ENCODE measurements around the gene GRM7. TPM values are rescaled to one million over a fixed set of nuclear protein-coding genes. Genes with fewer than 3 reads are reported as not detected.

The GRM7 gene
- total and polyA plus RNA-seq, 2 experiments from 2014 or later: 0.40 TPM; not detected in 1

DNA sequence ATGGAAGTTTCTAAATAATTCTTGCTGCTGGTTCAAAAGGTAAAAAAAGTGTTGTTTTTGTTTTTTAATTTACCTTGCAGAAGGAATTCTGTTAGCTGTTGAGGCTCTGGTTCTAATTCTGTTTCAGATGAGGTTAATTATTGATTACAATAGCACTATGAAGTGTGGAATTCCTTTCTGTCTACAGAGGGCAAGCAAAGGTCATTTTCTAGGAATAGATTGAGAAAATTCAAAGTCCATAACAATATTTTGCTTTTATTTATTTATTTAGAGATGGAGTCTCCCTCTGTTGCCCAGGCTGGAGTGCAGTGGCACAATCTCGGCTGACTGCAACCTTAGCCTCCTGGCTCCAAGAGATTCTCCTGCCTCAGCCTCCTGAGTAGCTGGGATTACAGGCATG, 789.6 kb downstream of the GRM7 start:
- peaks cover 4% of the 10 kb centered on the region for H3K27me3 Mint-ChIP-seq (ENCODE audit: insufficient read depth, low read depth, poor library complexity)
- DNase-seq (ENCODE audit: low spot score) (no peak), ATAC-seq (no peak)
- peaks cover 7% of the 10 kb centered on the region; the same call in 2 of the 3 replicates for H3K36me3 Mint-ChIP-seq (ENCODE audit: low read depth)
- Histone ChIP-seq H3K4me3 (no peak overlapping the region), H3K27me3 (ENCODE audit: insufficient read depth) (no peaks in the 10 kb centered on the region), H2AFZ (no peak overlapping the region), H3K9me2 (ENCODE audit: insufficient read depth) (peaks cover 12% of the 10 kb centered on the region; the same call in 1 of the 2 replicates), H3K4me2 (no peak overlapping the region), H3K79me2 (replicated peaks; ENCODE audit: insufficient read depth) (no peaks in the 10 kb centered on the region), H3F3A (replicated peaks; ENCODE audit: low read depth) (no peaks in the 10 kb centered on the region), H4K20me1 (replicated peaks; ENCODE audit: insufficient read depth) (no peaks in the 10 kb centered on the region), H3K36me3 (ENCODE audit: insufficient read depth) (no peaks in the 10 kb centered on the region), H3K27ac (ENCODE audit: low read depth) (no peak overlapping the region), H3K4me1 (ENCODE audit: insufficient read depth) (peaks cover 12% of the 10 kb centered on the region)
- H3K4me1 Mint-ChIP-seq: peaks cover 8% of the 10 kb centered on the region
- H3K27ac Mint-ChIP-seq: no peak overlapping the region
- H3K4me3 Mint-ChIP-seq: no peak overlapping the region
- H3K9me3 Mint-ChIP-seq: peaks cover 14% of the 10 kb centered on the region
- TF ChIP-seq, protein P1, sequence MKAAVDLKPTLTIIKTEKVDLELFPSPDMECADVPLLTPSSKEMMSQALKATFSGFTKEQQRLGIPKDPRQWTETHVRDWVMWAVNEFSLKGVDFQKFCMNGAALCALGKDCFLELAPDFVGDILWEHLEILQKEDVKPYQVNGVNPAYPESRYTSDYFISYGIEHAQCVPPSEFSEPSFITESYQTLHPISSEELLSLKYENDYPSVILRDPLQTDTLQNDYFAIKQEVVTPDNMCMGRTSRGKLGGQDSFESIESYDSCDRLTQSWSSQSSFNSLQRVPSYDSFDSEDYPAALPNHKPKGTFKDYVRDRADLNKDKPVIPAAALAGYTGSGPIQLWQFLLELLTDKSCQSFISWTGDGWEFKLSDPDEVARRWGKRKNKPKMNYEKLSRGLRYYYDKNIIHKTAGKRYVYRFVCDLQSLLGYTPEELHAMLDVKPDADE (IDR thresholded peaks at IDR 0.05): no peak
- TF ChIP-seq POLR2AphosphoS5 (IDR thresholded peaks at IDR 0.05; ENCODE audit: low read depth) (no peak), STAT1 (IDR thresholded peaks at IDR 0.05; ENCODE audit: unreplicated experiment) (no peak), EZH2 (IDR thresholded peaks at IDR 0.05; ENCODE audit: low read depth, unreplicated experiment) (no peak), ZNF331 (CRISPR knock-in tag; IDR thresholded peaks at IDR 0.05; ENCODE audit: low read depth) (no peak), CREB1 (CRISPR knock-in tag; IDR thresholded peaks at IDR 0.05; ENCODE audit: low read depth) (no peak), ZNF114 (CRISPR knock-in tag; IDR thresholded peaks at IDR 0.05) (no peak)
- TF ChIP-seq, protein P2, sequence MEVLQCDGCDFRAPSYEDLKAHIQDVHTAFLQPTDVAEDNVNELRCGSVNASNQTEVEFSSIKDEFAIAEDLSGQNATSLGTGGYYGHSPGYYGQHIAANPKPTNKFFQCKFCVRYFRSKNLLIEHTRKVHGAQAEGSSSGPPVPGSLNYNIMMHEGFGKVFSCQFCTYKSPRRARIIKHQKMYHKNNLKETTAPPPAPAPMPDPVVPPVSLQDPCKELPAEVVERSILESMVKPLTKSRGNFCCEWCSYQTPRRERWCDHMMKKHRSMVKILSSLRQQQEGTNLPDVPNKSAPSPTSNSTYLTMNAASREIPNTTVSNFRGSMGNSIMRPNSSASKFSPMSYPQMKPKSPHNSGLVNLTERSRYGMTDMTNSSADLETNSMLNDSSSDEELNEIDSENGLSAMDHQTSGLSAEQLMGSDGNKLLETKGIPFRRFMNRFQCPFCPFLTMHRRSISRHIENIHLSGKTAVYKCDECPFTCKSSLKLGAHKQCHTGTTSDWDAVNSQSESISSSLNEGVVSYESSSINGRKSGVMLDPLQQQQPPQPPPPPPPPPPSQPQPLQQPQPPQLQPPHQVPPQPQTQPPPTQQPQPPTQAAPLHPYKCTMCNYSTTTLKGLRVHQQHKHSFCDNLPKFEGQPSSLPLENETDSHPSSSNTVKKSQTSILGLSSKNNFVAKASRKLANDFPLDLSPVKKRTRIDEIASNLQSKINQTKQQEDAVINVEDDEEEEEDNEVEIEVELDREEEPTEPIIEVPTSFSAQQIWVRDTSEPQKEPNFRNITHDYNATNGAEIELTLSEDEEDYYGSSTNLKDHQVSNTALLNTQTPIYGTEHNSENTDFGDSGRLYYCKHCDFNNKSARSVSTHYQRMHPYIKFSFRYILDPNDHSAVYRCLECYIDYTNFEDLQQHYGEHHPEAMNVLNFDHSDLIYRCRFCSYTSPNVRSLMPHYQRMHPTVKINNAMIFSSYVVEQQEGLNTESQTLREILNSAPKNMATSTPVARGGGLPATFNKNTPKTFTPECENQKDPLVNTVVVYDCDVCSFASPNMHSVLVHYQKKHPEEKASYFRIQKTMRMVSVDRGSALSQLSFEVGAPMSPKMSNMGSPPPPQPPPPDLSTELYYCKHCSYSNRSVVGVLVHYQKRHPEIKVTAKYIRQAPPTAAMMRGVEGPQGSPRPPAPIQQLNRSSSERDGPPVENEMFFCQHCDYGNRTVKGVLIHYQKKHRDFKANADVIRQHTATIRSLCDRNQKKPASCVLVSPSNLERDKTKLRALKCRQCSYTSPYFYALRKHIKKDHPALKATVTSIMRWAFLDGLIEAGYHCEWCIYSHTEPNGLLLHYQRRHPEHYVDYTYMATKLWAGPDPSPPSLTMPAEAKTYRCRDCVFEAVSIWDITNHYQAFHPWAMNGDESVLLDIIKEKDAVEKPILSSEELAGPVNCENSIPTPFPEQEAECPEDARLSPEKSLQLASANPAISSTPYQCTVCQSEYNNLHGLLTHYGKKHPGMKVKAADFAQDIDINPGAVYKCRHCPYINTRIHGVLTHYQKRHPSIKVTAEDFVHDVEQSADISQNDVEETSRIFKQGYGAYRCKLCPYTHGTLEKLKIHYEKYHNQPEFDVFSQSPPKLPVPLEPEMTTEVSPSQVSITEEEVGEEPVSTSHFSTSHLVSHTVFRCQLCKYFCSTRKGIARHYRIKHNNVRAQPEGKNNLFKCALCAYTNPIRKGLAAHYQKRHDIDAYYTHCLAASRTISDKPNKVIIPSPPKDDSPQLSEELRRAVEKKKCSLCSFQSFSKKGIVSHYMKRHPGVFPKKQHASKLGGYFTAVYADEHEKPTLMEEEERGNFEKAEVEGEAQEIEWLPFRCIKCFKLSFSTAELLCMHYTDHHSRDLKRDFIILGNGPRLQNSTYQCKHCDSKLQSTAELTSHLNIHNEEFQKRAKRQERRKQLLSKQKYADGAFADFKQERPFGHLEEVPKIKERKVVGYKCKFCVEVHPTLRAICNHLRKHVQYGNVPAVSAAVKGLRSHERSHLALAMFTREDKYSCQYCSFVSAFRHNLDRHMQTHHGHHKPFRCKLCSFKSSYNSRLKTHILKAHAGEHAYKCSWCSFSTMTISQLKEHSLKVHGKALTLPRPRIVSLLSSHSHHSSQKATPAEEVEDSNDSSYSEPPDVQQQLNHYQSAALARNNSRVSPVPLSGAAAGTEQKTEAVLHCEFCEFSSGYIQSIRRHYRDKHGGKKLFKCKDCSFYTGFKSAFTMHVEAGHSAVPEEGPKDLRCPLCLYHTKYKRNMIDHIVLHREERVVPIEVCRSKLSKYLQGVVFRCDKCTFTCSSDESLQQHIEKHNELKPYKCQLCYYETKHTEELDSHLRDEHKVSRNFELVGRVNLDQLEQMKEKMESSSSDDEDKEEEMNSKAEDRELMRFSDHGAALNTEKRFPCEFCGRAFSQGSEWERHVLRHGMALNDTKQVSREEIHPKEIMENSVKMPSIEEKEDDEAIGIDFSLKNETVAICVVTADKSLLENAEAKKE (CRISPR knock-in tag; IDR thresholded peaks at IDR 0.05): no peak
- TF ChIP-seq, protein P3, sequence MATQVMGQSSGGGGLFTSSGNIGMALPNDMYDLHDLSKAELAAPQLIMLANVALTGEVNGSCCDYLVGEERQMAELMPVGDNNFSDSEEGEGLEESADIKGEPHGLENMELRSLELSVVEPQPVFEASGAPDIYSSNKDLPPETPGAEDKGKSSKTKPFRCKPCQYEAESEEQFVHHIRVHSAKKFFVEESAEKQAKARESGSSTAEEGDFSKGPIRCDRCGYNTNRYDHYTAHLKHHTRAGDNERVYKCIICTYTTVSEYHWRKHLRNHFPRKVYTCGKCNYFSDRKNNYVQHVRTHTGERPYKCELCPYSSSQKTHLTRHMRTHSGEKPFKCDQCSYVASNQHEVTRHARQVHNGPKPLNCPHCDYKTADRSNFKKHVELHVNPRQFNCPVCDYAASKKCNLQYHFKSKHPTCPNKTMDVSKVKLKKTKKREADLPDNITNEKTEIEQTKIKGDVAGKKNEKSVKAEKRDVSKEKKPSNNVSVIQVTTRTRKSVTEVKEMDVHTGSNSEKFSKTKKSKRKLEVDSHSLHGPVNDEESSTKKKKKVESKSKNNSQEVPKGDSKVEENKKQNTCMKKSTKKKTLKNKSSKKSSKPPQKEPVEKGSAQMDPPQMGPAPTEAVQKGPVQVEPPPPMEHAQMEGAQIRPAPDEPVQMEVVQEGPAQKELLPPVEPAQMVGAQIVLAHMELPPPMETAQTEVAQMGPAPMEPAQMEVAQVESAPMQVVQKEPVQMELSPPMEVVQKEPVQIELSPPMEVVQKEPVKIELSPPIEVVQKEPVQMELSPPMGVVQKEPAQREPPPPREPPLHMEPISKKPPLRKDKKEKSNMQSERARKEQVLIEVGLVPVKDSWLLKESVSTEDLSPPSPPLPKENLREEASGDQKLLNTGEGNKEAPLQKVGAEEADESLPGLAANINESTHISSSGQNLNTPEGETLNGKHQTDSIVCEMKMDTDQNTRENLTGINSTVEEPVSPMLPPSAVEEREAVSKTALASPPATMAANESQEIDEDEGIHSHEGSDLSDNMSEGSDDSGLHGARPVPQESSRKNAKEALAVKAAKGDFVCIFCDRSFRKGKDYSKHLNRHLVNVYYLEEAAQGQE (IDR thresholded peaks at IDR 0.05; ENCODE audit: unreplicated experiment): no peak
- TF ChIP-seq, protein P4, sequence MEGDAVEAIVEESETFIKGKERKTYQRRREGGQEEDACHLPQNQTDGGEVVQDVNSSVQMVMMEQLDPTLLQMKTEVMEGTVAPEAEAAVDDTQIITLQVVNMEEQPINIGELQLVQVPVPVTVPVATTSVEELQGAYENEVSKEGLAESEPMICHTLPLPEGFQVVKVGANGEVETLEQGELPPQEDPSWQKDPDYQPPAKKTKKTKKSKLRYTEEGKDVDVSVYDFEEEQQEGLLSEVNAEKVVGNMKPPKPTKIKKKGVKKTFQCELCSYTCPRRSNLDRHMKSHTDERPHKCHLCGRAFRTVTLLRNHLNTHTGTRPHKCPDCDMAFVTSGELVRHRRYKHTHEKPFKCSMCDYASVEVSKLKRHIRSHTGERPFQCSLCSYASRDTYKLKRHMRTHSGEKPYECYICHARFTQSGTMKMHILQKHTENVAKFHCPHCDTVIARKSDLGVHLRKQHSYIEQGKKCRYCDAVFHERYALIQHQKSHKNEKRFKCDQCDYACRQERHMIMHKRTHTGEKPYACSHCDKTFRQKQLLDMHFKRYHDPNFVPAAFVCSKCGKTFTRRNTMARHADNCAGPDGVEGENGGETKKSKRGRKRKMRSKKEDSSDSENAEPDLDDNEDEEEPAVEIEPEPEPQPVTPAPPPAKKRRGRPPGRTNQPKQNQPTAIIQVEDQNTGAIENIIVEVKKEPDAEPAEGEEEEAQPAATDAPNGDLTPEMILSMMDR (conservative IDR thresholded peaks at IDR 0.05; ENCODE audit: low read depth in 2 of 2): no peak
